PC-3 (cell line): ENCODE results near the gene SLFNL1. TPM values are rescaled to one million over a fixed set of nuclear protein-coding genes. Genes with fewer than 3 reads are reported as not detected.
A peak's percentile ranks its signal among the peaks of the same experiment; 100 is the strongest.

Experiments used
- ATAC-seq: fragments of 200-7000 bp; cut with Tn5 transposase; 2 replicates; pipeline ENCODE4 v1.9.1; 2020; ENCODE audit warnings: mild to moderate bottlenecking, moderate library complexity
- BruUV-seq: library from RNA; stranded (reverse); fragments of 400-500 nt; replicated peaks from 2 replicates; lab custom pipeline; 2021; lab: Mats Ljungman, UMichigan
- CTCF ChIA-PET: fragments of 300-600 bp; sonication (Branson Sonifier 250); formaldehyde crosslinking; loops from one replicate; lab custom pipeline; 2022; ENCODE audit warnings: antibody characterized with exemption; lab: Charles Lee
- POLR2A ChIA-PET: fragments of 300-600 bp; sonication (Branson Sonifier 250); formaldehyde crosslinking; loops from one replicate; lab custom pipeline; 2022; ENCODE audit warnings: antibody characterized with exemption; ENCODE audit not compliant: unreplicated experiment; lab: Charles Lee
- DNase-seq: peaks from one replicate; pipeline ENCODE4 v3.0.0-alpha.2; 2015
- H2AFZ ChIP-seq: fragments of 300-600 bp; sonication (generic); 2 replicates; pipeline ENCODE4 v1.6.0; 2016; ENCODE audit warnings: antibody characterized with exemption, low read length
- H3F3A ChIP-seq: fragments of 300-600 bp; sonication (generic); one replicate; pipeline ENCODE4 v1.6.0; 2017; ENCODE audit warnings: antibody characterized with exemption, low read length, control low read depth, mild to moderate bottlenecking; ENCODE audit not compliant: unreplicated experiment
- H3K27ac ChIP-seq: fragments of 300-600 bp; sonication (generic); 2 replicates; pipeline ENCODE4 v1.5.1; 2016; ENCODE audit warnings: mild to moderate bottlenecking, low read length
- H3K27me3 ChIP-seq: fragments of 300-600 bp; sonication (generic); 2 replicates; pipeline ENCODE4 v1.6.1; 2016; ENCODE audit warnings: low read length, mixed read lengths
- H3K36me3 ChIP-seq: fragments of 300-600 bp; sonication (generic); 2 replicates; pipeline ENCODE4 v1.6.1; 2016; ENCODE audit warnings: low read depth, mixed run types, low read length, mixed read lengths
- H3K4me1 ChIP-seq: fragments of 300-600 bp; sonication (generic); 2 replicates; pipeline ENCODE4 v1.5.1; 2016; ENCODE audit warnings: low read length; ENCODE audit not compliant: insufficient read depth
- H3K4me2 ChIP-seq: fragments of 300-600 bp; sonication (generic); 2 replicates; pipeline ENCODE4 v1.6.0; 2016; ENCODE audit warnings: low read length
- H3K4me3 ChIP-seq: fragments of 300-600 bp; sonication (generic); 2 replicates; pipeline ENCODE4 v1.5.1; 2016; ENCODE audit warnings: mild to moderate bottlenecking, low read length, mixed read lengths
- H3K79me2 ChIP-seq: fragments of 300-600 bp; sonication (generic); 2 replicates; pipeline ENCODE4 v1.6.1; 2017; ENCODE audit warnings: low read length, mixed read lengths
- H3K9ac ChIP-seq: fragments of 300-600 bp; sonication (generic); 2 replicates; pipeline ENCODE4 v1.6.0; 2016; ENCODE audit warnings: mild to moderate bottlenecking, low read length
- H3K9me2 ChIP-seq: fragments of 300-600 bp; sonication (generic); replicated peaks from 2 replicates; pipeline ENCODE4 v1.6.1; 2016; ENCODE audit warnings: mixed run types, low read length, mixed read lengths
- H3K9me3 ChIP-seq: fragments of 300-600 bp; sonication (generic); 2 replicates; pipeline ENCODE4 v1.6.1; 2016; ENCODE audit warnings: low read length, mixed read lengths
- H4K20me1 ChIP-seq: fragments of 300-600 bp; sonication (generic); 2 replicates; pipeline ENCODE4 v1.6.1; 2016; ENCODE audit warnings: low read length, mixed read lengths
- CTCF ChIP-seq: fragments of 300-600 bp; sonication (generic); conservative IDR thresholded peaks from 2 replicates; pipeline ENCODE4 v1.5.1; 2017; ENCODE audit warnings: antibody characterized with exemption, low read depth, mild to moderate bottlenecking, low read length
- EZH2 ChIP-seq: fragments of 300-600 bp; sonication (generic); IDR thresholded peaks from one replicate; pipeline ENCODE4 v1.6.1; 2017; ENCODE audit warnings: antibody characterized with exemption, mild to moderate bottlenecking, low read length; ENCODE audit not compliant: unreplicated experiment
- EZH2phosphoT487 ChIP-seq: fragments of 300-600 bp; sonication (generic); IDR thresholded peaks from 2 replicates; pipeline ENCODE4 v1.6.1; 2018; ENCODE audit warnings: mild to moderate bottlenecking, antibody characterized with exemption, low read length, borderline replicate concordance
- intact Hi-C: fragments of 100-400 bp; cut with micrococcal nuclease; formaldehyde crosslinking; loops from 2 replicates; pipeline ENCODE4 v1.9.0; 2023
- total RNA-seq: library from RNA; depleted of rRNA; stranded (reverse); fragments of >200 nt; gene quantifications from 2 replicates; pipeline ENCODE4 v1.2.3, GENCODE V29; 2014

Gene SLFNL1
- total RNA-seq, 1 experiment from 2014 or later, result 0.22 TPM

DNA sequence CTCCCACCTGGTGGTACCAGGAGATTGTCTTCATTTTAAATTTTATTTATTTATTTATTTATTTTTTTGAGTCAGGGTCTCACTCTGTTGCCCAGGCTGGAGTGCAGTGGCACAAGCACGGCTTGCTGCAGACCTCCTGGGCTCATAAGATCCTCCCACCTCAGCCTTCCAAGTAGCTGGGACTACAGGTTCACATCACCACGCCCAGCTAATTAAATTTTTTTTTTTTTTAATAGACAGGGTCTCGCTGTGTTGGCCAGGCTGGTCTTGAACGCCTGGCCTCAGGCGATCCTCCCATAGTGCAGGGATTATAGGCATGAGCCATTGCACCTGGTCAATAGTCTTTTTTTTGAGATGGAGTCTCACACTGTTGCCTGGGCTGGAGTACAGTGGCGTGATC is 8.5 kb downstream of the SLFNL1 start:
- intact Hi-C loops, result no loop called here
- no TSS peak for BruUV-seq
- no peaks in the 10 kb centered on the region for H3K9me2 ChIP-seq
- H3K4me2 ChIP-seq, result no peak overlapping the region
- peaks cover 63% of the 10 kb centered on the region for H3K36me3 ChIP-seq
- H3K27me3 ChIP-seq, result no peaks in the 10 kb centered on the region
- no peak overlapping the region for H3K9ac ChIP-seq
- no peak overlapping the region for H2AFZ ChIP-seq
- H3K27ac ChIP-seq, result no peak overlapping the region
- H3F3A ChIP-seq, result no peaks in the 10 kb centered on the region
- ChIA-PET POLR2A (interaction anchor here (0.7 kb wide), 1 partner anchor 200 kb away, joined by 4 read pairs; no protein-coding TSS in a partner anchor), CTCF (no interaction called here)
- TF ChIP-seq EZH2 (no peak), EZH2phosphoT487 (no peak), CTCF (no peak)
- H3K4me1 ChIP-seq, result no peaks in the 10 kb centered on the region
- no peak for ATAC-seq
- DNase-seq, result no peak
- no peaks in the 10 kb centered on the region for H3K79me2 ChIP-seq
- no peaks in the 10 kb centered on the region for H4K20me1 ChIP-seq
- no peak overlapping the region for H3K4me3 ChIP-seq
- no peaks in the 10 kb centered on the region for H3K9me3 ChIP-seq

DNA sequence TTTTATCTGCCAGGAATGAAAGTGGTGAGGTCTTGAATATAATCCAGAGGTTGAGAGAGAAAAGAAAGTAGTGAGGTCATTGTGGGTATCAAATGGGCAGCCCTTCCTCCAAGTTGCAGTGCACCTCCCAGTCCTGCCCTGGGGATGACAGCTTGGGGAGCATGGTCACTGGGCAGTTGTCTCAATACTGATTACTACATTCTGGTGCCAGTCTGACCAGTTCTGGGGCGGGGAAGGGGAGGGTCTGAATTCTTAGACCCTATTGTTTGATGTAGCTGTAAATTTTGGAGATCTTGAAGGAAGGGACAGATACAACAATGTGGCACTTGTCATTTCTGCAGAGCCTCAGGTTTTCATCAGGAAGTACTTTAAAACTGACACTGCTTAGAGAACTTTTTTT is 11.2 kb downstream of the SLFNL1 start:
- CTCF ChIA-PET, result no interaction called here
- H3K4me2 ChIP-seq, result no peak overlapping the region
- no TSS peak for BruUV-seq

More for the DNA sequence above, 11.2 kb downstream of the SLFNL1 start:
- Histone ChIP-seq H3K4me1 (no peaks in the 10 kb centered on the region), H3F3A (no peaks in the 10 kb centered on the region), H3K9ac (no peak overlapping the region), H3K27me3 (no peaks in the 10 kb centered on the region), H2AFZ (no peak overlapping the region), H3K79me2 (no peaks in the 10 kb centered on the region), H3K4me3 (no peak overlapping the region), H4K20me1 (no peaks in the 10 kb centered on the region), H3K9me3 (no peaks in the 10 kb centered on the region), H3K9me2 (no peaks in the 10 kb centered on the region), H3K36me3 (peaks cover 90% of the 10 kb centered on the region), H3K27ac (no peak overlapping the region)
- POLR2A ChIA-PET, result no interaction called here
- DNase-seq (no peak), ATAC-seq (peak; percentile 33; the same call in 1 of the 2 replicates)
- intact Hi-C loops, result no loop called here
- TF ChIP-seq EZH2 (no peak), CTCF (no peak), EZH2phosphoT487 (no peak)
